GM18499 (cell line): ENCODE measurements around the gene FGFR3.

Experiments
- ATAC-seq: cut with Tn5 transposase; IDR thresholded peaks from one replicate; pipeline ENCODE4 v1.9.1; 2021; ENCODE audit warnings: moderate number of reproducible peaks; ENCODE audit not compliant: insufficient read depth, unreplicated experiment

FGFR3 gene

DNA sequence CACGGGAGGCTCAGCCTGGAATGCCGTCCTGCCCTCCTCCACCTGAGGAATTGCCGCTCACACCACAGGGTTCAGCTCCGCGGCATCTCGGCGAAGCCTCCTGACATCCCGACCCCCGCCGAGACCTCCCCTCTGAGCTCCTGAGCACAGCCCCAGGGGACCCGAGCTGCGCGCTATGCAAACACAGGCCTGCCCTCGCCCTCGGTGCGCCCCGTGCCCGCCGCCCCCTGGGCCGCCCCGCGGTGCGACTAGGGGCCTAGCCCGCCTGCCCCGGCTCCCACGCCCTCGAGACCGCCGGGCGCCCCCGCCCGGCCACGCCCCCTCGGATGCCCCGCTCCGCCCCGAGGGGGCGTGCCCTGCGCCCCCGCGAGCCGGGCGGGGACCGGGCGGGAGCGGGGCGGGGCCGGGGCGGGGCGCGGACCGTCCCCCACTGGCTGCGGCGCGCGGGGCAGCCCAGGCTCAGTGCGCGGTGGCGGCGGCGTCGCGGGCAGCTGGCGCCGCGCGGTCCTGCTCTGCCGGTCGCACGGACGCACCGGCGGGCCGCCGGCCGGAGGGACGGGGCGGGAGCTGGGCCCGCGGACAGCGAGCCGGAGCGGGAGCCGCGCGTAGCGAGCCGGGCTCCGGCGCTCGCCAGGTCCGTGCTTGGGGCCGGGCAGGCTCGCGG is at the start of gene FGFR3:
FGFR3 (plus strand) TSS at position 462 of the 664 bp plus-strand sequence. CDS start 642 bp downstream, outside the sequence.
- no peak for ATAC-seq

DNA sequence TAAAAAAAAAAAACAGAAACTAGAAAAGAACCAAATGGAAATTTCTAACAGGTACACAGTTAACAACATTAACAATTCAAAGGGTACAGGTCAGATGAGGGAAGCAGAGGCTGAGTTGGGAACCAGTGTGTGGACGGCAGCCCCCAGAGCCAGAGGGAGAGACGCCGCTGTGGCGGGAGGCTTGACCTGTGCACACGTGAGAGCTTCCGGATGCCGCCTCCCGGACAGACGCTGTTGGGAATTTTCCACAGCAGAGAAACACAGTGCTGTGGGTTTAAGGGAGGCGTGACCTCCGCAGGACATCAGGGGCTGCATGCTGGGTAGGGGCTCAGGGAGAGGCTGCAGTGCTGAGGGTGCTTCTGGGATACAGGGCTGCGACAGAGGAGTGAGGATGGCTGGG is 49.5 kb upstream of the FGFR3 start:
- no peak for ATAC-seq

- no peak for ATAC-seq
These were observed 49.1 kb upstream of the FGFR3 start for GRCh38 chr4:1743975-1744374.

DNA sequence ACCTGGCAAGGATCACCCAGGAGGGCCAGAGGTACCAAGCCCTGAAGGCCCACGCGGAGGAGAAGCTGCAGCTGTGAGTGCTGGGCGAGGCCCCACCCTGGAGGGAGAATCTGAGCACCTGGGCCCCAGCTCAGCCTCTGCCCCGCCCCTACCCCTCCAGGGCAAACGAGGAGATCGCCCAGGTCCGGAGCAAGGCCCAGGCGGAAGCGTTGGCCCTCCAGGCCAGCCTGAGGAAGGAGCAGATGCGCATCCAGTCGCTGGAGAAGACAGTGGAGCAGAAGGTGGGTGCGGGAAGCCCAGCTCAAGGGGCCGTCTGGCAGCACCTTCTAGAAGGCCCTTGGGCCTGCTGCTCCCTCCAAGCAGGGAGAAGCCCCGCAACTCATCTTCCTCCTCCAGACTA is 48.5 kb upstream of the FGFR3 start:
- ATAC-seq = no peak

DNA sequence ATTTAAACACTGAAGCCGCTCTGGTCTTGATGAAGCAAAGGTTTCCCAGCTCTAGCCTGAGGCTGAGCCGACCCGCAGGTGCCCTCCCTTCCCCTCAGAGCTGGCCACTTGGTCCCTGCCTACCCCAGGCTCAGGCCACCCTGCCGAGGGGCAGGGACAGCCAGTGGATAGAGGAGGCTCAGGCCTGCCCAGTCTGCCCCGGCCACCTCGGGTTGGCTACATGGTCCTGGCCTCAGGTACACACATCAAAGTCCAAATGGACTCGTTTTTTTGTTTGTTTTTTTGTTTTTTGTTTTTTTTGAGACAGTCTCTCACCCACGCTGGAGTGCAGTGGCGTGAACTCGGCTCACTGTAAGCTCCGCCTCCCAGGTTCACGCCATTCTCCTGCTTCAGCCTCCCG is 47.9 kb upstream of the FGFR3 start:
- ATAC-seq = no peak

GRCh38 chr4:1745697-1746096 is 47.4 kb upstream of the FGFR3 start:
- ATAC-seq = no peak

DNA sequence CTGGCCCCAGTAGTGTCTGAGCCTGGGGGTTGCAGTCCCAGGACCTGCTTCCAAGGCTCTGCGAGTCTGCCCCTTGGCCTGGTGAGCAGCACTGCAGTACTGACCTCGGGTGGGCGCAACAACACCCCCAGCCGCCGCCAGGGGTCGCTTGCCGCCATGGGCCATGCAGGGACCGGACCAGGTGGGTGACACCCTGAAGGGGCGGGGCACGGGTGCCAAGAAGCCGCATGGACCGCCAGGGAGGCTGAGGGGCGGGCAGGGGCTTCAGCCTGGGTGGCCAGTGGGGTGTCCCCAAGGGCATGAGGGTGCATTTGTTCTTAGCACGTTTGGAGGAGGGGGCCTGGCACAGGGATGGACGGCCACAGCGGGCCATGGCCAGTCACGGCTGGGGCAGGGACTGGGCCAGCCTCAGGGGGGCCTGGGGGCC is 46.8 kb upstream of the FGFR3 start:
- no peak for ATAC-seq

GRCh38 chr4:1746919-1747602 is 46.0 kb upstream of the FGFR3 start:
- no peak for ATAC-seq

DNA sequence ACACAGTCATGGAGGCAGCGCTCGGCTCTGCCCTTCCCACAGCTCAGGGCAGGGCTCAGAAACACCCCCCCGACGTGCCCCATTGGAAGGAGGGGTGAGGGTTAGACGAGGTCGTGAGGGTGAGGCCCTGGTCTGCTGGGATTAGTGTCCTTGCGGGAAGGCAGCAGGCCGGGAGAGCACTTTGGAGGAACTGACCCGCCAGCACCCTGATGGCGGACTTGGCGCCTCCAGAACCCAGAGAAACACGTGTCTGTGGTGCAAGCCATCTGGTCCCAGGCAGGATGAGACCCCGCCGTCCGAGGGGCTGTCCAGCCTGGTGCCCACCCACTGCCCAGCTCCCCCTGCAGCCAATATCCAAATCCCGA is 45.5 kb upstream of the FGFR3 start:
- ATAC-seq = no peak

- no peak for ATAC-seq
These were observed 44.6 kb upstream of the FGFR3 start for GRCh38 chr4:1748465-1748995.

GRCh38 chr4:1749370-1749769 is 43.7 kb upstream of the FGFR3 start:
- ATAC-seq = no peak

DNA sequence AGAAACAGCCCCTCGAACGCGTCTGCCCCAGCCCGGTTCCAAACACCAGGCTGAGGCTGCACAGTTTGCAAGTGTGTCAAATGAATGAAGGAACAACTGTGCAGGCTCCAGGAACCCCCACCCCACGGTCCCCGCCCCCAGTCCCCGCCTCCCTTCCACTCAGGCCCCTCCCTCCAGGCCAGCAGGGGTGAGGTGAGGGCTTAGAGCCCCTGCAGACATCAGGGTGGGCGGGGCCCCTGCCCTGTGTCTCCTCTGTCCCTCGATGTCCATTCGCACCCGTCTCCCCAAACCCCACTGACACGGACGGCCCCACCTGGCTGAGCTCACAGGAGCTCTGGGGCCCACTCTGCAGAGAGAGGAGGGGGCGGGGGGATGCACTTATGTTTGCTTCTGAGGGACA is 43.3 kb upstream of the FGFR3 start:
- no peak for ATAC-seq

DNA sequence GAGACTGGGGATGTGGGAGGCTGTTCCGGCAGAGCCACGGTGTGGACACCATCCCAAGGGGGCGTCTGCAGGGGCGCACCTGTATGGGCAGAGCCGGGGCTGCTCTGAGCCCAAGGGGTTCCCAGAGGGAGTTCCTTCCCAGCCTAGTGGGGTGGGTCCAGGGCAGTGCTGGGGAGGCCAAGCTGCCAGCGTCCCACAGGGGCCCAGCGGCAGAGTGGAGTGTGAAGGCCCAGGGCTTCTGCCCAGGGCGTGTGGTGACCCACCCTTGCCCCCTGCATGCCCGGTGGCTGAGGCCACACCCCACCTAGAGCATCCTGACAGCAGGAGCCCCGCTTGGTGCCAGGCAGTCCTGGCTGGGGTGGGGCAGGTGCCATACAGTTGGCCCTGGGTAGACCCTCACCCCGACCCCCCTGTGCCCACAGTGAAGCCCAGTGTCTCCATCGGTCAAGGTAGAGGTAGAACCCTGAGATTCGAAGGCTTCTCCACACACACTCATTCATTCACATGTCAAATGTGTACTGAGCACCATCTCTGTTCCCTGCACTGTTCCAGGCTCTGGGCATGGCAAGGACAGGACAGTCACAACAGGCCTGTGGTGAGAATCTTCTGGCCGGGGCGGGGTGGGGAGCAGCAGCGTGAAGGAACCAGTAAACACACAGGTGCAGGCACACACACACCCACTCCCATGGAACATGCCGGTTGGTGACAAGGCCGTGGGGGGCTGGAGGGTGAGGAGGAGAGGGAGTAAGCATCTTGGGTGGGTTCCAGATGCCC is 42.5 kb upstream of the FGFR3 start:
- ATAC-seq = no peak

DNA sequence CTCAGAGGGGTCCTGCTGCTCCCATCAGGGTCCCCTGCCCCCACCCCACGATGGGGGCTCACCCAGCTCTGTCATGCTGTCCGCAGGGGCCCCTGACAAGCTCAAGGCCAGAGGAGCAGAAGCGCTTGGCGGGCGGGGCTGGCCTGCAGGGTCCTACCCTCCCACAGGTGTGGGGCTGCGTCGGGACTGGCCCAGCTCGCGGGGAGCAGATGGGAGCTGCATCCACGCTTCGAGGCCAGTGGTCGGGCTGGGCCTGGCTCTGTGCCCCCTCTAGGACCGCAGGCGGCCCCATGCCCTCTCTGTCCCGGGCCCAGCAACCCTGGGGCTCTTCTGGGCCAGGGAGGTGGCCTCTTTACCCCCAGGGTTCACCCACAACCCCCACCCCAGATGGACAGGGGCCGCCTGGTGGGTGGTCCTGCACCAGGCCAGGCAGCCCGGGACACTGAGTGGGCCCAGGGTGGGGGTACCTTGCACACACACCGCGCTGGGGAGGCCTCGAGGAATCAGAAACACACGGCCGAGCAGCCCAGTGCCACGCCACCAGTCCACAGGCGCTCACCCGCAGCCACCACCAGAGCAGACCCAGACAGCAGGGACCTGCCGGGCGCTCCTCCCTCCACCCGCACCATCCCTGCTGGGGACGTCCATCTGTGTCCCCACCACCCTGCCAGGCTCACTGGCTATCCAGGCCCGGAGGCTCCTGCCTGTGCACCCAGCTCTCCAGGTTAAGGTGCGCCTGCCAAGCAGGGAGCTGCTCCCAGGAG is 41.8 kb upstream of the FGFR3 start:
- no peak for ATAC-seq

- no peak for ATAC-seq
These were observed 41.2 kb upstream of the FGFR3 start for GRCh38 chr4:1751919-1752283.

- ATAC-seq = no peak
These were observed 40.6 kb upstream of the FGFR3 start for GRCh38 chr4:1752284-1753041.

DNA sequence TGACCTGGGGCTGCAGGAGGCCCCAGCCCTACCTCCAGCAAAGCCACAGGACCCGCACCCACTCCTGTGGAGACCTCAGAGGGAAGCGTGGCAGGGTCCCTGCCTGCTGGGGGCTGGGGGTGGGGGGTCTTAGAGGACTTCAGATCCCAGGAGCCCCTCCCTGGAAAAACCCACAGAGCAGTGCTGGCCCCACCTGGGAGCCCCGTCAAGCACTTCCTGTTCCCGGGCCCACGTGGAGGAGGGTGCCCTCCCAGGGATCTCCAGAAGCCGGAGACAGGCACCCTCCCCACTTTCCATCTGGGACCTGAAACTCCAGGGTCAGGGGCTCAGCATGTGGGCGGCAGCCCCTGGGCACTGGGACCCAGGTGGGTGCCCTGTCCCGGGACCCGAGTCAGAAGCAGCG is 39.8 kb upstream of the FGFR3 start:
- ATAC-seq = no peak

GRCh38 chr4:1753697-1754311 is 39.3 kb upstream of the FGFR3 start:
- ATAC-seq = no peak

- ATAC-seq = no peak
These were observed 38.8 kb upstream of the FGFR3 start for GRCh38 chr4:1754336-1754735.
